ENCODE results near the gene CYRIA.
A peak's percentile ranks its signal among the peaks of the same experiment; 100 is the strongest.

Gene CYRIA

DNA sequence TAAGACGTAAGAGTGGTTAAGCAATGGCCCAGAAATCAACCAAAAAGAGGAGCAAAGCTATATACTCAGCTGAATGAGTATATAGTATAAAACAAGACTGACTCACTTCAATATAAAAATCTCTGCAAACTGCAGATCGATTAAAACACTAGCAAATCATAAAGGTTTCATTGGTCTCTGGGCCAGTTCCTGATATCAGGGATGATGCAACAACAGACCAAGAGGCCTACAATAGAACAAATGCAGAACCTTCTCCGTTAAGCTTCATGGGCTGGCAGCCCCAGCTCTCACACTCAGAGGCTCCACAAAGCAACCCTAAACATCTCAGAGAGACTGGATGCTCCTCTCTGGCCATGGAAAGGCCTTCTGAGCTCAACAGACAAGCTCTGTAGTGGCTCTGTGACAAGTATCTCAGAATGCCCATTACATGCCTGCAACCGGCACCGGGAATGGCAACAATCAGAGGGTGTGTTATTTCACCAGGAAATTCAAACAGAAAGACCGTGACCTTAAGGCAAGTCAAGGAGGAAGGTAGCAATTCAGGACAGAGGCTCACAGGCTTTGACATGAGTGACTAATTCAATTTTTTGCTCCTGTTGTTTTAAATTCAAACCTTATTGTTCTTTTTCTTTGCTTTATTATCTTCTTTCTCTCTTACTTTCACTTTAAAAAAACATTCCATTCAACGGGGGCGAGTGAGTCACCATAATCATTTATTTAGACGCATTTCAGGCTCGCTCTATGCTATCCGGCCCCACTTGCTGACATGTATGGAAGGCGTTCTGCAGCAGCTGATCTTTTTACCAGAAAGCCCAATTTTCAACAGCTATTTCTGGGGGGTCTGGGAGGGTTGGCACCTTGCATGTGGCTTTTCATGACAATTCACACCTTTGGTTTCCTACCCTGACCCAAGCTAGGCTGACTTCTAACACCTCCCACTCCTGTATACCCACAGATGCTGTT, 15.1 kb downstream of the CYRIA start:
- peak; percentile 46 for DNase-seq (ENCODE audit: low spot score)

DNA sequence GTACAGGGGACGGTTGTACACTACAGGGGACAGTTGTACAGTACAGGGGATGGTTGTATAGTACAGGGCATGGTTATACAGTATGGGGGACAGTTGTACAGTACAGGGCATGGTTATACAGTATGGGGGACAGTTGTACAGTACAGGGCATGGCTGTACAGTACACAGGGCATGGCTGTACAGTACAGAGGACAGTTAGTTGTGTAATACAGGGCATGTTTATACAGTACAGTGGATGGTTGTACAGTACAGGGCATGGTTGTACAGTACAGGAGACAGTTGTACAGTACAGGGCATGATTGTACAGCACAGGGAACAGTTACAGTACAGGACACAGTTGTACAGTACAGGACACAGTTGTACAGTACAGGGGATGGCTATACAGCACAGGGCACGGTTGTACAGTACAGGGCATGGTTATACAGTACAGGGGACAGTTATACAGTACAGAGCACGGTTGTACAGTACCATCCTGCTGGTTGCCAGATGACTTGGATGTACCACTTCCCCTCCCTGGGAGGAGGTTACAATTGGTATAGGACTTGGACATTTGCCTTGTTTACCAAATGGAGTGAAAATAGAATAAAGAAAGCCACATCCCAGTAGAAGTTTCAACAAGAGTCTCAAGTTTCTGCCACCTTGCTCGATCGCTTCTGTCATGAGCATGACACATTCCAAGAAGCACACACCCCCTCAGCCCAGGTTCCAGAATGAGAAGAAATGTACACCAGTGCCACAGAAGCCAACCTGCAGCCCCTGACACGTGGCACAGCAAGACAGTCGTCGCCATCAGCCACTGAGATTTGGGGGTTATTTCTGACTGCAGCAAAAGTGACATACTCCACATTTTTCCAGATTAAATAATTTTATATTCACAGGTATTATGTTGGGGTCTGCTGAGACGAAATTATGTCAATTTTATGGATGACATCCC, 16.0 kb downstream of the CYRIA start:
- no peak for DNase-seq (ENCODE audit: low spot score)

DNA sequence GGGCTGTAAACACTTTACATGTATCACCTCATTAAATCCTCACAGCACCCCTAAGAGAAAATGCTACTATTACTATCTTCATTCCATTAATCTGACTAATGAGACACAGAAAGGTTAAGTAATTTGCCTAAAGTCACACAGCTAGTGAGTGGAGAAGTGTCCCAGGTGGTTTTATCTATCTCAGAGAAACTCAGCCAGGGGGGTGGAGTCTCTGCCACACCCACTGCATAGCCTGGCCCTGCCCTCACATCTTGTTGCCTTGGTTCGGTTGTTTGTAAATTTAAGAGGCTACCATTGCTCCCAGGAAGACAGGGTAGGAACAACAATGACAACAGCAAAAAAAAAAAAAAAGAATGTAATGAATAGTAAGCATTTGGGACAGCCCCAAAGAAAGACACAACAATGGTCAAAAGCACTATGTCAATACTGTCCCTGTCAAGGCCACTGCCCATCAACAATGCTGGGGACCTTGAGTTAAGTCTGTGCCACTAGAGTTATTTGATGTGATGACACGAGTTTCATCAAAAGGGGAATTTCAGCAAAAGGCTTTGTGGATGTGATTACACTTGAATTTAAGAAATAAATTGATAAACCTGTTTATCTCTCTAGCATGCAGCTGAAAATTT, 17.5 kb downstream of the CYRIA start:
- DNase-seq (ENCODE audit: low spot score): no peak

DNA sequence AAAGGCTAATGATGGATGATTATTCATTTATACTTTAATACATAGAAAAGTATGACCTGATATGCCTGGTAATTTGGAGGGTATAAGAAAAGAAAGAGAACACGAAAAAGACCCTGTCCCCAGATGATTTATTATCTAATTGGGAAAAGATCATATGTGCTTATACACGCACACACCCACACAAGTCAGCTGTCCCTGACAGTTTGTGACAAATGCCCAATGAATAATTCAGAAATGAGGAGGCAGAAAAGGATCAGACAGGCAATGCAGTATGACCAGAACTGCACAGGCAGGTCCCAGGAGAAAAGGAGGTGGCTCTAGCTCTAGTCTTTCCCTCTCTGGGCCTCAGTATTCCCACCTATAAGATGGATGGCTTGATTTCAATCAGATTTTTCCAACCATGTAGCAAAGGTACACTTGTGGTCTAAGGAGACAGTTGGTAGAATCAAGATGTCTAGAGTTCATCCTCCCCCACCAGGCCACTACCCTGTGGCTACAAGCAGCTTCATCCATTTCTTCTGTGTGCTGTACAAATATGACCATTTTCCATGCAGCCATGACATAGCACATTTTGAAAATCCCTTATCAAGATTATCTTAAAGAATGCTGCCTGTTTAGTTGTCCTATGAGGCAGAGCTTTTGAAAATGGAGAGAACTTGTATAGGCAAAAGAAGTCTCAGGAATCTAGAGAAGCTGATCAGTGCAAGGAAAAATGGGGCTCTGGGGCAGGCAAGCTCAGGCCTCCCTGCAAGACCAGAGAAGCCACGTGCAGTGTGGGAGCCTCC, 19.7 kb downstream of the CYRIA start:
- DNase-seq (ENCODE audit: low spot score): no peak

DNA sequence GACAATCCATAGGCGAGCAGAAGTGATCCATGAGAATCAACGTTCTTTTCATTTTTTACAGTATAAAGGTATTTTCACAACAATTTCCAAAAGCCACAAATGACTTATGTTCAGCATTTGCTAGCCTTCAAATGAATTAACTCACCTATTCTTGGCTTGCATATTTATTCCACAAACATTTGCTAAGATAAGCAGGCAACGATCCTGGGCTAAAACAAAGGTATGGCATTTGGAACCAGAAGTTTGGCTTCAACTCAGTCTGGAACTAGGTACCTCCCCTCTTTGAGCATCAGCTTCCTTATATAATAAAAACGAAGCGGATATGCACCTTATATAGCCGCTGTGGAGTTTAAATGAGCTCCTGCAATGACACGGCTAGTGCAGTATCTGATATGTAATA, 20.5 kb downstream of the CYRIA start:
- no peak for DNase-seq (ENCODE audit: low spot score)

DNA sequence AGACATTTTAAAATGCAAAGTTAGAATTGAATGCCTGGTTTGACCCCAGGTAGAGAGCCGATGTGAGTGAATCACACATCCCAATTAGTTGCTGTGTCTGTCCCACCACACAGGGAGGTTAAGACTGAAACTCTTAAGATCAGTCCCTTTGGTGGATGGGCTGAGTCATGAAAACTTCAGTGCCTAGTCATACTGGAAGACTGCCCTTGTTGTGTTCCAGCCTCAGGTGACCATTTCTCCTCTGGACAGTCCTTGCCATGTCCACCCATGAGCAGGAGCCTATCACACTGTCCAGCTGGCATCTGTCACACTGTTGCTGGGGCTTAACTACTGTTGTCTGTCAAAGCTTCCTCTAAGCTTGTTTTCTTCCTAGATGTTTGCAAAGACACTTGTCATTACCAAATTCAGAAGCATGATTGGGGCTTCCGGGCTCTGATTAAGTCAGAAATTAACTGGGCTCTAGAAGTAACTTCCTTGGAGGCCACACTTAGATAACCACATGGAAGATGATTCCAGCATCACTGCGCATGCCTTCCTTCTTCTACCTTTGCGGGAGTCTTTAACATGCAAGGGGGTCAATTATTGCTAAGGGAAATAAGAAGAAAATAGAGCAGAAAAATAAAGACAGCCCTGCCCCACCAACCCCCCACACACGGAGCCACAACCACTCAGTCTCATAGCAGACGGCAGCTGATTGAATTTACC, 21.3 kb downstream of the CYRIA start:
- DNase-seq (ENCODE audit: low spot score): no peak

DNA sequence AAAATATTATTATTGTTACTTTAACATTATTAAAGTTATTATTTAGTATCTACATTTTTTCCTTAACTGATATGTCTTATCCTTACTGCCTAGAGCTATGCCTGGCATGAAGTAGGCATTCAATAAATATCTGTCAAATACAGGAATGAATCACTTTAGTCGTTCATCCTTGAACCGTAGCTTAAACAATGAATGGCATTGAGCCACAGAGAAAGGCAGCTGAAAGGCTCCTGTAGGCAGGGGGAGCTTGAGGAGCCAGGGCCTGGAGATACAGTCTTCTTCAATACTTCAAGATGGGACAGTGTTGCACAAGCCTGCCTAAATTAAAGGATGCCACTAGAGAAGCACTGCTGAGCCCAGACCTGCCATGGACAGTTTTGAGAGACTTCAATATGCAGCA, 22.5 kb downstream of the CYRIA start:
- DNase-seq (ENCODE audit: low spot score): no peak

DNA sequence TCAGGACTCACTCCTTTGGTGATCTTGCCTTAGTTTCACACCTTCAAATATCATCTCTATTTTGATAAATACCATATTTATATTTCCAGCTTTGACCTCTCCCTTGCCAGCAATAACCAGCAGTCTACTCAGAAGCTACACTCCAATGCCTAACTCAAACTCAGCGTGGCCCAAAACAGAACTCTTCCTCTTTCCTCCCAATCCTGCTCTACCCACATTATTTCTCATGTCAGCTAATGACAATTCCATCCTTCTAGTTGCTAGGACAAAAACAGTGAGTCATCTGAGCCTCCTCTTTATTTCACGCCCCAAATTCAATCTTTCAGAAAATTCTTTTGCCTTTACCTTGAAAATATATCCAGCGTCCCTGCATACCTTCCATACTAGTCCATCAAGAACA, 23.5 kb downstream of the CYRIA start:
- no peak for DNase-seq (ENCODE audit: low spot score)

DNA sequence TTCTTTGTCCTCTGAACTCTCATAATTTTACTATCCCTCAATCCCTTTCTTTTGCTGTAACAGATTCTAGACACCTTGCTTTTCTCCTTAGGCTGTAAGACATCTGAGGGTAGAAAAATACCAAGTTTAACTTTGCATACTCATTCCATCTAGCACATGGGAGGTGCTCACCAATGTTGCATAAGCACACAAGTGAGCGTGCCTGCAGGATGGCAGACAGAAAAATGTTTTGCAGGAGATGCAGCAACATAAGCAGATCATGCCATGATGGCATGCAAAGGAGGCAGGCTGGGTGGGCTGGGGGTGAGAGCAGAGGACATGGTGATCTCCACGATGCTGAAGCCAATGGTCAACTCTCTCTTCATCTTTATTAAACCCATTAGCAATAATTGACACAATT, 24.1 kb downstream of the CYRIA start:
- no peak for DNase-seq (ENCODE audit: low spot score)

DNA sequence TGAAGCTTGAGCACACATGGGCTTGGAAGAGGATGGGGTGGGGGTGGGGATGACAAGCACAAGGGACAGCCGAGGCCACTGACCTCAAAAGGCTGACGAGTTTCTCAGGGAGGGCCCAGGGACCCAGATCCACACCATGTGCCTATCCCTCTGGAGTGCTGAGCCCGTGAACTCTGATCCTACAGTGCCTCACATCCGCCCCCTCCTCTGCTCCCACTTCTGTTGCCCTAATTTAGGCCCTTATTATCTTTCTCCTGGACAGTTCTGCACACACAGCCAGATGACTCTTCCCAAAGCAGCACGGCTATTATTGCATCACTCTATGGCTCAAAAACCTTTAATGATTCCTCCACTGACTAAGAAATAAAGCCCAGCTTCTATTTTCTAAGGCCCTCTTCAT, 24.8 kb downstream of the CYRIA start:
- no peak for DNase-seq (ENCODE audit: low spot score)

DNA sequence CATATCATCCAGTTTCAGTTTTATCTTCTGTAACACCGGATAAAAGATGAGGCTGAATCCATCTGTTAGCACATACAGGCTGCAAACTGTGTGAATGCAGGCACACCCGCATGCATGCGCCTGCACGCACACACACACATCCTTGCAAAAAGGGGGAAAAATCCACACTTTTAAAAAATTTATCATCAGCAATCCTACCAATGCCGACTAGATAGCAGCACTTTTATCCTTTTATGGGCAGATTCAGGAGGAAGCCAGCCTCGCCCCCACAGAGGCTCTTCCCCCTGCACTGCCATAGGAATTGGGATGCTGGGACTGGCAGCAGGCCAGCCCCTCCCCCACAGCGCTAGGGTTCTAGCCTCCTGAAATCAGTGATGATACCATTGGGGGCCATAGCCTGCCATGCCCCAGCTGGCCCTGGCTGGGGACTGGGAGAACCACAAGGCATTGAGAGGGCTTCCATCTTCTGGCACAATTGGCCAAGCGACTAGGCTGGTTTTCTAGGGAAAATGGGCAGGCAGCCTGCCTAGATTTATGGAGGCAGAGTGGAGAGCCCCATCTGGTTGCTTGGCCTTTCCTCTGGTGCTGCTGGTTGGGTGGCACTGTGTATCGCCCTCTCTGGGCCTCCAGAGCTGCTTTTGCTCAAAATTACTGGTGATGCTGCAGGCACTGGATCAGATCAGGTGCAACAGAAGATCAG, 25.5 kb downstream of the CYRIA start:
- DNase-seq (ENCODE audit: low spot score): no peak

DNA sequence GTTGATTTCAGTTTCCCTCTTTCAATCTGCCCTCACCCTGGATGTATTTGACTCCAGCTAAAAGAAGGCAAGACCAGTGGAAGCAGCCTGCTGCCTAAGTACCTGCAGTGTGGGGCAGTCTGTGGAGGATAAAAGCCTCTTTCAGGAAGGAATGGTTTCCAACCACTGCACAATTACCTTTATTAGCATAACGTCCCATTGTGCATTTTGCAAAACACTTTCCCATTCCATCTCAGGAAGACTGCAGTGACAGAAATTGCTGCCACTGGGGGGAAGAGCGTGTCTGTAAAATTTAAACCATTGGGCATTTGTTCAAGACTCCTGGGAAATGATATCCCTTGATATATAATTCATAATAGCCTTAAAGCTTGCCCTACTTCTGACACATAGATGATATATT, 26.2 kb downstream of the CYRIA start:
- no peak for DNase-seq (ENCODE audit: low spot score)

DNA sequence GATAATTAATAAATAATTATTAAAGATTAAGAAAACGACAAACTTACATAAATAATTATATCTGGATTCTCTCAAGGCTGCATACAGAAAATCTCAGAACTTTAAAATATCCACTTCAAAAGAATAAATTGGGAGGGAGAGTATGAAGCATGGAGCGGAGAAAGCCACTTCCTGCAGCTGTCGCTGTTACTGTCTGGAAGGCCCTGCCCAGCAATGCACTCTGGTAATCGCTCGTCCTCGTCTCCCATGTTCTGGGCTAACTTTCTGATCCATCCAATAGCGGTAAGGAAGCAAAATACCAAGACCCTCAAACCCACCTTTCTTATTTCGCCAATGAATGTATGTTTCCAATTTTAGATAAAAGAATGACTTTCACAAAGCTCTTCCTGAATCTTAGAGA, 26.7 kb downstream of the CYRIA start:
- DNase-seq (ENCODE audit: low spot score): no peak

DNA sequence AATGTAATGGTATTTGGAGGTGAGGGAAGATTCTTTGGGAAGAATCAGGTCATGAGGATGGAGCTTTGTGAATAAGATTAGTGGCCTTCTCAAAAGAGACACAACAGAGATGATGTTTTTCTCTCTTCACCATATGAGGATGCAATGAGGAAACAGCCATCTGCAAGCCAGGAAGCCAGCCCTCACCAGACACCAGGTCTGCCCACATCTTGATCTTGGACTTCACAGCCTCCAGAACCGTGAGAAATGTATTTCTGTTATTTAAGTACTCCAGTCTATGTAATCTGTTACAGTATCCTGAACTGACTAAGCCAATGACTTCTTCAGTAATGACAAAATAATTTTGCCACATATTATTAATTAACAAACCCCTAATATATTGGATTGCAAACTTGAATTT, 28.3 kb downstream of the CYRIA start:
- no peak for DNase-seq (ENCODE audit: low spot score)

DNA sequence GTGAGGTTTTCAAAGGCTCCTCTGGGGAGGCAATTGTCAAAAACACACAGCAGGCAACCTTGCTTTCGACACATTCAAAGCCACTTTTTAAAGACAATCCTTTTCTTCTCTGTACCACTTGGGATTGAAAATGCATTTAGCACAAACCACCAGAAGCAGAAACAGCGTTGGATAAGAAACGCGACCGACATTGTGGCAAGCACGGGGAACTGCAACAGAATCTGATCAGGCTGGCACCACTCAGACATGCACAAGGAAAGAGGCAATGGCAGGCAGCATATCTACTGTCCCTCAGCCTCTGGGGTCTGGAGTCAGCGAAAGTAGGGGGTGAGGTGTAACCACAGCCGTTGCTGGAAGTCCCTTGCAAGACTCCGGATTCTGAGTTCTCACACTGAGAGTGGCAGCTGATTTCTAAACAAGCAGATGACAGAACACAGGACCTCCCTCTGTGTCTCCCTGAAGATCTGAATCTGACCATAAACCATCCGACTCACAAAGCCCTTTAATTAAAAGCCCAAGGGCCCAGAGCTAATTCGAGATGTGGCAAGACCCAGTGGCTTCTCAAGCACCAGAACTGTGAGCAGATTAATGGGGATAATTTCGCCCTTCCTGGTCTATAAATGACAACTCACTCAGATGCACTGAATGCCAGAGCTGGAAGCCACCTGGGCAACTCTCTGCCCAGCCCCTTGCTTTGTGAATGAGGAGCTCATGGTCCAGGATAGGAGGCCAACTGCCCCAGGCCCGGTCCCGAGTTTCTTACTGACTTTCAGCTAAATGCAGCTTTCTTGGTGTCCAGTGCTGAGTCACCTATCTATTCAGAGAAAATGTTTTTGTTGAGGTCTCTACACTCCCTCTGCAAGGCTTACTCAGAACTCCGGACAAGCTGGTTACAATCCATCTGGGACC, 29.6 kb downstream of the CYRIA start:
- DNase-seq (ENCODE audit: low spot score): no peak

DNA sequence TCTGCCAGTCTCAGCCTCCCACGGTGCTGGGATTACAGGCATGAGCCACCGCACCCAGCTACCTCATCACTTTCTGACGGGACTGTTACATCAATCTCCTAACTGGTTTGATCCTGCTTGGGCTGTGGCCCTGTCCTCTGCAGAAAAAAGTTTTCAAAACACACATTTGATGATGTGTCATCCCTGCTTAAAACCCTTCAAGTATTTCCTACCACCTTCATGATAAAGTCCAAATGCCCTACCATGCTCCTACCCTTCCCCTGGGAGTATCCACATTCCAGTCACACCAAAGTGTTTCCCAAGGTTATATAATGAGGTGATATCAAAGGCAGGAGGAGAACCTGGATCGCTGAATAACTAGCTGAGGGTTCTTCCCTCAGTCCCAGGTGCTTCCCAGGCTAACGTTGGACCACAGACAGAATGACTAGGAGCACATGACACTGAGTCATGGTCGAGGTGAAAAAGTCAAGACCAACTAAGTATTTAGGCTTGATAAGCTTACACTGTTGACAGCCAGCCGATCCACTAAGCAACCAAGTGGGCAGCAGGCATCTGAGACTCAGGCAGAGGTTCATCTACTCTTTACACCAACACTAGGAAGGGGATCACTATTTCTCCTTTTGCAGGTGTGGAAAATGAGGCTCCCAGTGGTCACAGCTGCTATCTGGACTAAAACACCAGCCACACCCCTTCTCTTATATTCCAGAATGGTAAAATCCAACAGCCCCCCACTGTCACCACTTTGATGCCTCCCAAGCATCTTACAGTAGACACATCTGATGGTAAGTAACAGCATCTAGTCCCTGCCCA, 31.8 kb downstream of the CYRIA start:
- no peak for DNase-seq (ENCODE audit: low spot score)

DNA sequence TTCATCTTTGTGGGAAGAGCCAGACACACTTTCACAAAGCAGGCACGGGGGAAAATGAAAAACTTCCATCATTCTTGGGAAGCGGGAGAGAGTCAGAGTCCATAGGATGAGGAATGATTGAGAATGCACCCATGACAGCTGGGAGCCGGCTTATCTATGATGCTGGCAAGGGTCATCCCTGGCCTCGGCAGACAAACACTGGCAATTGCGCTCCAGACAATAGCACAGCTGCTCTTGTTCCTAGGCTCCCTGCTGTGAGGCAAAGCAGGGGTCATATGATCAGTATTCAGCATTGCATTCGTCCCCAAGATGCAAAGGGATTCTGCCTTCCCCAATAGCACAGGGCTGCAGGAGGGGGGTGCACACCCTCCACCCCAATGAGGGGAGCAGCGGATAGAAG, 33.0 kb downstream of the CYRIA start:
- DNase-seq (ENCODE audit: low spot score): no peak

DNA sequence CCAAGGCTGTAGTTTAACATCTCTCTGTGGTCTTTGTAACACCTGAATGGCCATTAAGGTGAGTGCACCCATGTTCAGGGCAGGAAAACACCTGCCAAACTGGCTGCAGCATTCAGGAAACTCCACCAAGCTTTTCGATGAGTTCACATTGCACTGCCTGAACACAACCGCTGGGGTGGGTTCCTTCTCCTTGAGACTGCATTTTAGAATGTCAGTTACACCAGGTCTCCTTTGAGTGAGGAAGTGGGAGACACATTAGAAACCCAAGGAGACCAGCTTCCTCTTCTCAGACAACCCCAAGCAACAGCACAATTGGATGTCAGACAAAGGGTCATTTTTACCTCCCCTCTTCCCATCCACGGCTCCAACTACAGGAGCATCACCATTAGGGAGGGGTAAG, 35.2 kb downstream of the CYRIA start:
- DNase-seq (ENCODE audit: low spot score): no peak

DNA sequence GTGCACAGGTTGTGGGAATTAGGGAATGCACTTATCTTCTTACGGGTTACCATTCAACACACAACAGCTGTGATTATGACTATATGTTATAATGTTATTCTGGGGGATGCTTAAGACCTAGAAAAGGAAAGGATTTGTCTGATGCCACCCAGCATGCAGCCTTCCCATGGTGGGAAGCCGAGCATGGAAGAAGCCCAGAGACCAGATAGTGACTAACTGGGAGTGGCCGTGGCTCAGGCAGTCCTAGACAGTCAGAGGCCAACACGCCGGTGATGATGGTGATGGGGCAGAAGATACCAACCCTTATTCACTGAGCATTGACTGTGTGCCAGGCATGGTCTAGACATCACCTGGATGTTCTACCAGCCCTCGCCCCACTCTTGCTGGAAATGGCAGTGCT, 35.9 kb downstream of the CYRIA start:
- DNase-seq (ENCODE audit: low spot score): no peak
